HepG2 (cell line): ENCODE results near the gene TMC4. TPM values are rescaled to one million over a fixed set of nuclear protein-coding genes. Genes with fewer than 3 reads are reported as not detected.

ENCODE experiments used
- ATAC-seq: fragments of 200-7000 bp; cut with Tn5 transposase; 3 replicates; pipeline ENCODE4 v1.9.1; 2020; ENCODE audit warnings: mild to moderate bottlenecking, moderate library complexity
- BruUV-seq: library from RNA; stranded (reverse); fragments of 400-500 nt; replicated peaks from 2 replicates; lab custom pipeline; 2021; lab: Mats Ljungman, UMichigan
- CTCF ChIA-PET: fragments of 300-600 bp; formaldehyde crosslinking; extraction: SDS; loops from one replicate; lab custom pipeline; 2021; ENCODE audit warnings: low total read pairs, inconsistent platforms, low intra/inter-chr PET ratio; lab: Yijun Ruan, JAX
- POLR2A ChIA-PET: fragments of 350-600 bp; sonication (Branson Sonifier 250); formaldehyde crosslinking; loops from one replicate; lab custom pipeline; 2020; ENCODE audit warnings: antibody characterized with exemption, inconsistent platforms; lab: Yijun Ruan, JAX
- DNase-seq: peaks from one replicate; pipeline ENCODE4 v3.0.0-alpha.2; 2015; ENCODE audit warnings: low spot score
- FAIRE-seq: peaks from 3 replicates; lab custom pipeline; 2011; peaks lifted over from hg19 to GRCh38; lab: Jason Lieb, UNC
- H2AFZ ChIP-seq: one replicate; pipeline ENCODE4 v1.6.1; 2011; ENCODE audit warnings: low read length, inconsistent platforms
- H3K27ac ChIP-seq: fragments of 300-600 bp; 3 replicates; pipeline ENCODE4 v1.8.0; 2011; ENCODE audit warnings: mixed run types, mild to moderate bottlenecking, mixed read lengths, low read length, inconsistent platforms; ENCODE audit not compliant: insufficient read depth; ENCODE audit errors: extremely low read length
- H3K27me3 ChIP-seq, 2 experiments: fragments of 200-600 bp in 1 of 2; 2 replicates in 1 of 2; 3 replicates in 1 of 2; pipeline versions ENCODE4 v1.6.0 to v1.8.0; 2011; ENCODE audit warnings: low read length in 2 of 2, mild to moderate bottlenecking in 2 of 2, moderate library complexity in 2 of 2, inconsistent platforms in 1 of 2; ENCODE audit not compliant: insufficient read depth in 2 of 2, control insufficient read depth in 1 of 2
- H3K36me3 ChIP-seq, 2 experiments: fragments of 200-600 bp in 1 of 2; replicated peaks in 1 of 2; 2 replicates in 1 of 2; 3 replicates in 1 of 2; pipeline versions ENCODE4 v1.5.1 to v1.8.0; 2011; ENCODE audit warnings: low read length in 2 of 2, inconsistent platforms in 1 of 2; ENCODE audit not compliant: insufficient read depth in 2 of 2, control insufficient read depth in 1 of 2
- H3K4me1 ChIP-seq: 2 replicates; pipeline ENCODE4 v1.5.1; 2012; ENCODE audit warnings: low read length, inconsistent platforms; ENCODE audit not compliant: insufficient read depth
- H3K4me2 ChIP-seq: 2 replicates; pipeline ENCODE4 v1.6.0; 2011; ENCODE audit warnings: low read depth, low read length, inconsistent platforms
- H3K4me3 ChIP-seq, 3 experiments: fragments of 200-600 bp in 1 of 3; sonication (generic), shearing (Covaris generic) in 1 of 3; replicated peaks in 1 of 3; 2 replicates each; pipeline ENCODE4 v1.5.1; 2011 to 2016; ENCODE audit warnings: low read length in 3 of 3, inconsistent platforms in 2 of 3, low read depth in 2 of 3, mild to moderate bottlenecking in 2 of 3, control low read depth in 1 of 3, mixed read lengths in 1 of 3; ENCODE audit not compliant: insufficient read depth in 1 of 3
- H3K79me2 ChIP-seq: one replicate; pipeline ENCODE4 v1.6.1; 2011; ENCODE audit warnings: low read length, inconsistent platforms; ENCODE audit not compliant: insufficient read depth
- H3K9ac ChIP-seq: 2 replicates; pipeline ENCODE4 v1.6.0; 2011; ENCODE audit warnings: mild to moderate bottlenecking, low read depth, low read length, inconsistent platforms; ENCODE audit not compliant: insufficient read depth
- H3K9me3 ChIP-seq: 2 replicates; pipeline ENCODE4 v1.5.1; 2012; ENCODE audit warnings: mild to moderate bottlenecking, low read length
- H4K20me1 ChIP-seq: 2 replicates; pipeline ENCODE4 v1.6.0; 2011; ENCODE audit warnings: inconsistent platforms, mild to moderate bottlenecking, low read length, moderate library complexity; ENCODE audit not compliant: insufficient read depth
- AGO1 ChIP-seq: fragments of 200-400 bp; formaldehyde crosslinking; IDR thresholded peaks from 2 replicates; pipeline ENCODE4 v1.6.1; 2017; ENCODE audit warnings: mild to moderate bottlenecking, low read depth, low read length, moderate library complexity; ENCODE audit not compliant: poor library complexity, severe bottlenecking
- AGO2 ChIP-seq: fragments of 200-400 bp; formaldehyde crosslinking; optimal IDR thresholded peaks from 2 replicates; pipeline ENCODE3; 2017; ENCODE audit warnings: mild to moderate bottlenecking, low read depth, low read length, moderate library complexity
- CHD2 ChIP-seq: IDR thresholded peaks from 2 replicates; pipeline ENCODE4 v1.6.1; 2011; ENCODE audit warnings: low read depth, low read length, improper control_type of control experiment
- DRAP1 ChIP-seq: IDR thresholded peaks from 2 replicates; pipeline ENCODE4 v1.6.1; 2016; ENCODE audit warnings: missing genetic modification reagents, missing compliant biosample characterization
- FOXO1 ChIP-seq: sonication (generic); formaldehyde crosslinking; IDR thresholded peaks from 2 replicates; pipeline ENCODE4 v1.4.0; 2020; ENCODE audit warnings: missing genetic modification reagents
- HIVEP1 ChIP-seq: sonication (generic); formaldehyde crosslinking; IDR thresholded peaks from 2 replicates; pipeline ENCODE4 v1.4.0; 2020; ENCODE audit warnings: mild to moderate bottlenecking, missing genetic modification reagents
- HMG20A ChIP-seq: IDR thresholded peaks from 2 replicates; pipeline ENCODE4 v1.6.1; 2016; ENCODE audit warnings: borderline replicate concordance
- KDM2A ChIP-seq: sonication (generic); formaldehyde crosslinking; IDR thresholded peaks from 2 replicates; pipeline ENCODE4 v1.4.0; 2020; ENCODE audit warnings: low read depth, missing genetic modification reagents, borderline replicate concordance
- MIER3 ChIP-seq: IDR thresholded peaks from 2 replicates; pipeline ENCODE4 v1.6.1; 2016; ENCODE audit warnings: missing compliant biosample characterization, borderline replicate concordance
- NFKB2 ChIP-seq: sonication (generic); formaldehyde crosslinking; IDR thresholded peaks from 2 replicates; pipeline ENCODE4 v1.4.0; 2020; ENCODE audit warnings: missing genetic modification reagents, borderline replicate concordance
- PHB2 ChIP-seq: fragments of 450-650 bp; IDR thresholded peaks from 2 replicates; pipeline ENCODE4 v1.6.1; 2018; ENCODE audit not compliant: partially characterized antibody
- POLR2G ChIP-seq: fragments of 200-400 bp; formaldehyde crosslinking; IDR thresholded peaks from 2 replicates; pipeline ENCODE4 v1.6.1; 2018; ENCODE audit warnings: mild to moderate bottlenecking, low read depth, low read length, moderate library complexity
- SRF ChIP-seq: IDR thresholded peaks from 2 replicates; pipeline ENCODE4 v1.6.1; 2011; ENCODE audit warnings: mild to moderate bottlenecking, low read depth, low read length, moderate library complexity
- ZNF136 ChIP-seq: sonication (generic); formaldehyde crosslinking; IDR thresholded peaks from 2 replicates; pipeline ENCODE4 v1.8.1; 2022; ENCODE audit warnings: low read depth, mild to moderate bottlenecking, moderate library complexity, missing genetic modification reagents
- ZNF3 ChIP-seq: IDR thresholded peaks from 2 replicates; pipeline ENCODE4 v1.7.0; 2017; ENCODE audit warnings: inconsistent platforms
- ZNF572 ChIP-seq: sonication (generic); formaldehyde crosslinking; IDR thresholded peaks from 2 replicates; pipeline ENCODE4 v1.5.1; 2020; ENCODE audit warnings: mild to moderate bottlenecking, missing genetic modification reagents
- ZNF589 ChIP-seq: sonication (generic); formaldehyde crosslinking; conservative IDR thresholded peaks from 2 replicates; pipeline ENCODE4 v1.8.0; 2022; ENCODE audit warnings: mild to moderate bottlenecking, moderate library complexity, missing genetic modification reagents
- ZNF660 ChIP-seq: sonication (generic); formaldehyde crosslinking; IDR thresholded peaks from 2 replicates; pipeline ENCODE4 v1.5.1; 2020; ENCODE audit warnings: mild to moderate bottlenecking, low read depth, missing genetic modification reagents, borderline replicate concordance
- ZNF703 ChIP-seq: sonication (generic); formaldehyde crosslinking; IDR thresholded peaks from 2 replicates; pipeline ENCODE4 v1.5.1; 2020; ENCODE audit warnings: missing genetic modification reagents, mild to moderate bottlenecking, moderate library complexity, borderline replicate concordance
- ZNF75D ChIP-seq: sonication (generic); formaldehyde crosslinking; IDR thresholded peaks from 2 replicates; pipeline ENCODE4 v1.8.1; 2023; ENCODE audit warnings: missing genetic modification reagents, mild to moderate bottlenecking, borderline replicate concordance
- WGBS: methylation state at CpG from one replicate; pipeline ENCODE4 v1.1.6; 2017; ENCODE audit warnings: low lambda C conversion rate; 5-methylcytosine and 5-hydroxymethylcytosine counted together
- in situ Hi-C: cut with HindIII; loops from 2 replicates; pipeline ENCODE4 v1.10.0; 2017; ENCODE audit warnings: low pct_unique_long_range_greater_than_20kb; ENCODE audit not compliant: extremely low pct_ligation_motif_present
- intact Hi-C: fragments of 100-400 bp; cut with micrococcal nuclease; formaldehyde crosslinking; loops from one replicate; pipeline ENCODE4 v1.10.0; 2022; ENCODE audit not compliant: unreplicated experiment
- polyA plus RNA-seq, 8 experiments: library from polyadenylated mRNA; depleted of rRNA in 3 of 8; stranded (reverse) in 7 of 8; unstranded in 1 of 8; fragments of >200 nt; fragmentation: Illumina TruSeq in 4 of 8; extraction: Trizol in 4 of 8; gene quantifications; 2 replicates each; pipeline versions ENCODE4 v1.2.1 to v1.2.3, GENCODE V29; 2011 to 2016; ENCODE audit warnings: low read depth in 4 of 8, missing spikeins in 1 of 8, mixed read lengths in 1 of 8; ENCODE audit not compliant: insufficient read depth in 1 of 8
- total RNA-seq, 5 experiments: library from RNA; depleted of rRNA; stranded (reverse); fragments of >200 nt; fragmentation: Illumina TruSeq; extraction: Trizol; gene quantifications; 2 replicates each; pipeline ENCODE4 v1.2.3, GENCODE V29; 2016; ENCODE audit warnings: low read depth in 1 of 5
- TF ChIP-seq, protein P1 (sequence below): sonication (generic); formaldehyde crosslinking; IDR thresholded peaks from 2 replicates; pipeline ENCODE4 v1.9.0; 2021; ENCODE audit warnings: missing genetic modification reagents, mild to moderate bottlenecking, borderline replicate concordance
- TF ChIP-seq, protein P2 (sequence below): sonication (generic); formaldehyde crosslinking; IDR thresholded peaks from 2 replicates; pipeline ENCODE4 v1.8.0; 2022; ENCODE audit warnings: mild to moderate bottlenecking, missing genetic modification reagents; ENCODE audit not compliant: insufficient replicate concordance
- TF ChIP-seq, protein P3 (sequence below): IDR thresholded peaks from 2 replicates; pipeline ENCODE4 v1.6.1; 2018; ENCODE audit warnings: missing genetic modification reagents, mild to moderate bottlenecking, missing compliant biosample characterization

TMC4 gene
- total and polyA plus RNA-seq, 2 of the 13 experiments (the other 11 are each of a cell fraction or from before 2014, with no cell fraction given), result 0.13 to 0.24 TPM

- Histone ChIP-seq H3K4me2 (no peak overlapping the region), H3K79me2 (no peaks in the 10 kb centered on the region), H3K9ac (no peak overlapping the region), H3K4me3 (no peak overlapping the region; a peak in 1 of 6 replicates), H3K36me3 (peaks cover 0 to 4% of the 10 kb centered on the region in 2 experiments; a peak in 2 of 5 replicates), H2AFZ (no peak overlapping the region), H3K9me3 (no peaks in the 10 kb centered on the region), H4K20me1 (no peaks in the 10 kb centered on the region), H3K4me1 (peaks cover 8% of the 10 kb centered on the region; the same call in 1 of the 2 replicates), H3K27me3 (no peaks in the 10 kb centered on the region), H3K27ac (no peak overlapping the region)
- POLR2A ChIA-PET, result interaction anchor here (1.7 to 1.8 kb wide), 2 partner anchors 15 to 16 kb away, joined by 3 to 11 read pairs; partner anchors contain the start of gene MBOAT7
- DNase-seq (no peak), FAIRE-seq (no peak), ATAC-seq (no peak; the same call in 2 of the 3 replicates)
- 51% methylated on average over 11 of the region's 15 CpGs for whole genome bisulfite sequencing
- BruUV-seq, result no TSS peak
- in situ Hi-C loops (no loop called here), intact Hi-C loops (no loop called here)
- CTCF ChIA-PET, result no interaction called here
- TF ChIP-seq ZNF136 (CRISPR knock-in tag), result no peak
- TF ChIP-seq ZNF703 (CRISPR knock-in tag), result no peak
- TF ChIP-seq CHD2, result no peak
- 0 out of 2 replicates have a peak, but pooled peaks have one; percentile 39 for TF ChIP-seq ZNF75D (CRISPR knock-in tag)
- no peak for TF ChIP-seq ZNF589 (CRISPR knock-in tag)
- TF ChIP-seq AGO2, result peak; percentile 3
- no peak for TF ChIP-seq SRF
- no peak for TF ChIP-seq MIER3 (CRISPR knock-in tag)
- TF ChIP-seq, protein P1, sequence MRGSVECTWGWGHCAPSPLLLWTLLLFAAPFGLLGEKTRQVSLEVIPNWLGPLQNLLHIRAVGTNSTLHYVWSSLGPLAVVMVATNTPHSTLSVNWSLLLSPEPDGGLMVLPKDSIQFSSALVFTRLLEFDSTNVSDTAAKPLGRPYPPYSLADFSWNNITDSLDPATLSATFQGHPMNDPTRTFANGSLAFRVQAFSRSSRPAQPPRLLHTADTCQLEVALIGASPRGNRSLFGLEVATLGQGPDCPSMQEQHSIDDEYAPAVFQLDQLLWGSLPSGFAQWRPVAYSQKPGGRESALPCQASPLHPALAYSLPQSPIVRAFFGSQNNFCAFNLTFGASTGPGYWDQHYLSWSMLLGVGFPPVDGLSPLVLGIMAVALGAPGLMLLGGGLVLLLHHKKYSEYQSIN (CRISPR knock-in tag), result no peak
- TF ChIP-seq PHB2, result no peak
- peak; percentile 29 for TF ChIP-seq AGO1
- peak; percentile 57 for TF ChIP-seq KDM2A (CRISPR knock-in tag)
- TF ChIP-seq POLR2G, result peak; percentile 60
- TF ChIP-seq HIVEP1 (CRISPR knock-in tag), result peak; percentile 3; the same call in 1 of the 2 replicates
- TF ChIP-seq ZNF572 (CRISPR knock-in tag), result no peak
- TF ChIP-seq NFKB2 (CRISPR knock-in tag), result no peak
- no peak for TF ChIP-seq DRAP1 (CRISPR knock-in tag)
- no peak for TF ChIP-seq ZNF3 (CRISPR knock-in tag)
- TF ChIP-seq HMG20A (CRISPR knock-in tag), result no peak
- TF ChIP-seq ZNF660 (CRISPR knock-in tag), result no peak
- TF ChIP-seq, protein P2, sequence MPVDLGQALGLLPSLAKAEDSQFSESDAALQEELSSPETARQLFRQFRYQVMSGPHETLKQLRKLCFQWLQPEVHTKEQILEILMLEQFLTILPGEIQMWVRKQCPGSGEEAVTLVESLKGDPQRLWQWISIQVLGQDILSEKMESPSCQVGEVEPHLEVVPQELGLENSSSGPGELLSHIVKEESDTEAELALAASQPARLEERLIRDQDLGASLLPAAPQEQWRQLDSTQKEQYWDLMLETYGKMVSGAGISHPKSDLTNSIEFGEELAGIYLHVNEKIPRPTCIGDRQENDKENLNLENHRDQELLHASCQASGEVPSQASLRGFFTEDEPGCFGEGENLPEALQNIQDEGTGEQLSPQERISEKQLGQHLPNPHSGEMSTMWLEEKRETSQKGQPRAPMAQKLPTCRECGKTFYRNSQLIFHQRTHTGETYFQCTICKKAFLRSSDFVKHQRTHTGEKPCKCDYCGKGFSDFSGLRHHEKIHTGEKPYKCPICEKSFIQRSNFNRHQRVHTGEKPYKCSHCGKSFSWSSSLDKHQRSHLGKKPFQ (CRISPR knock-in tag), result no peak
- TF ChIP-seq, protein P3, sequence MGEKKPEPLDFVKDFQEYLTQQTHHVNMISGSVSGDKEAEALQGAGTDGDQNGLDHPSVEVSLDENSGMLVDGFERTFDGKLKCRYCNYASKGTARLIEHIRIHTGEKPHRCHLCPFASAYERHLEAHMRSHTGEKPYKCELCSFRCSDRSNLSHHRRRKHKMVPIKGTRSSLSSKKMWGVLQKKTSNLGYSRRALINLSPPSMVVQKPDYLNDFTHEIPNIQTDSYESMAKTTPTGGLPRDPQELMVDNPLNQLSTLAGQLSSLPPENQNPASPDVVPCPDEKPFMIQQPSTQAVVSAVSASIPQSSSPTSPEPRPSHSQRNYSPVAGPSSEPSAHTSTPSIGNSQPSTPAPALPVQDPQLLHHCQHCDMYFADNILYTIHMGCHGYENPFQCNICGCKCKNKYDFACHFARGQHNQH (CRISPR knock-in tag), result 0 out of 2 replicates have a peak, but pooled peaks have one; percentile 1
- no peak for TF ChIP-seq FOXO1 (CRISPR knock-in tag)
Observed at GRCh38 chr19:54173359-54173699, 369 bp upstream of the TMC4 start.
